ENCODE measurements around the gene CADM2.
"Not testable (repeated sequence)": the region's sequence is repeated elsewhere in the genome, so short reads cannot be mapped to it uniquely, and the experiment has no call there.

The CADM2 gene

GRCh38 chr3:85495602-85496001 is 536.8 kb downstream of the CADM2 start:
- no peak for DNase-seq

- no peak for DNase-seq
Measured at GRCh38 chr3:85498177-85498576, 539.4 kb downstream of the CADM2 start.

GRCh38 chr3:85502148-85502875 is 543.5 kb downstream of the CADM2 start:
- no peak for DNase-seq

DNA sequence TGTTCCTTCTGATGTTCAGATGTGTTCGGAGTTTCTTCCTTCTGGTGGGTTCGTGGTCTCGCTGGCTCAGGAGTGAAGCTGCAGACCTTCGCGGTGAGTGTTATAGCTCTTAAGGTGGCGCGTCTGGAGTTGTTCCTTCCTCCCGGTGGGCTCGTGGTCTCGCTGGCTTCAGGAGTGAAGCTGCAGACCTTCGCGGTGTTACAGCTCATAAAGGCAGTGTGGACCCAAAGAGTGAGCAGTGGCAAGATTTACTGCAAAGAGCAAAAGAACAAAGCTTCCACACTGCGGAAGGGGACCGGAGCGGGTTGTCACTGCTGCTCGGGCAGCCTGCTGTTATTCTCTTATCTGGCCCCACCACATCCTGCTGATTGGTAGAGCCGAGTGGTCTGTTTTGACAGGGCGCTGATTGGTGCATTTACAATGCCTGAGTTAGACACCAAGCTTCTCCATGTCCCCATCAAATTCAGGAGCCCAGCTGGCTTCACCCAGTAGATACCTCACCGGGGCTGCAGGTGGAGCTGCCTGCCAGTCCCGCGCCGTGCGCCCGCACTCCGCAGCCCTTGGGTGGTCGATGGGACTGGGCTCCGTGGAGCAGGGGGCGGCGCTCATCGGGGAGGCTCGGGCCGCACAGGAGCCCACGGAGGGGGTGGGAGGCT is 545.5 kb downstream of the CADM2 start:
- DNase-seq, result not testable (repeated sequence)

- DNase-seq, result not testable (repeated sequence)
Measured at GRCh38 chr3:85504785-85505511, 546.2 kb downstream of the CADM2 start.

- DNase-seq, result not testable (repeated sequence)
Measured at GRCh38 chr3:85507052-85507451, 548.3 kb downstream of the CADM2 start.

DNA sequence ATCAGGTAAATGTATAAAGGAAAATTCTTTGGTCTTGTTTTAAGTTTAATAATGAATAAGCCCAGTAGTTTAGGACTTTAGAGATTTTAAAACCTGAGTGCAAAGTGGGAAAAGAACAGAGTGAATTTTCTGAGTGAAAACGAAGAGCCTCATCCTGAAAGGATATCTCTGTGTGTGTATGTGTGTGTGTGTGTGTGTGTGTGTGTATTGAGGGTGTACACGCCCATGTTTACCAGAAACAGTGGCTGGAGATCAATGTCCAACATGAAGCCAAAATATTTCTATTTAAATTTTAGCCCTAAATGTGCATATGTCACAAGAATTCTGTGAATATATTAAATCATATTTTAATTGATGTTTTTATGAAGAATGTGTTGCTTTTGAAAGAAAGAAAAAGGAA is 549.9 kb downstream of the CADM2 start:
- no peak for DNase-seq

DNA sequence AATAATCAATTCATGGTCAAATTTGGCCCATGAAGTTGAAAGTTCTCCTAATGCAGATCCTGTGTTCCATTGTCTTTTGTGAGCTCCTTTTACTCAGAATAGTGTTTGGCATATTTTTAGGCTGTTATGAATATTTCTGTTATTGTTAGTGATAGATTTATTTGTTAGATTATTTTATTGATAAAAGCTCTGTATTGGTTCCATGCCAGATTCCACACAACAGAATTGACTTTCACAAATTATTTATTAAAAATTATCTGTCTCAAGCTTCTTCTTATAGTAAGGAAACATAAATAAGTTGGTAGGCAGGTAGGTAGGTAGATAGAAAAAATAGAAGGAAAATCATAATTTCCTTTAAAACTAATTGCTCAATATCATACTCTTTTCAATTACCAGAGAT is 557.4 kb downstream of the CADM2 start:
- no peak for DNase-seq

GRCh38 chr3:85524104-85524503 is 565.3 kb downstream of the CADM2 start:
- no peak for DNase-seq

- DNase-seq, result no peak
Measured at GRCh38 chr3:85525264-85525663, 566.5 kb downstream of the CADM2 start.

DNA sequence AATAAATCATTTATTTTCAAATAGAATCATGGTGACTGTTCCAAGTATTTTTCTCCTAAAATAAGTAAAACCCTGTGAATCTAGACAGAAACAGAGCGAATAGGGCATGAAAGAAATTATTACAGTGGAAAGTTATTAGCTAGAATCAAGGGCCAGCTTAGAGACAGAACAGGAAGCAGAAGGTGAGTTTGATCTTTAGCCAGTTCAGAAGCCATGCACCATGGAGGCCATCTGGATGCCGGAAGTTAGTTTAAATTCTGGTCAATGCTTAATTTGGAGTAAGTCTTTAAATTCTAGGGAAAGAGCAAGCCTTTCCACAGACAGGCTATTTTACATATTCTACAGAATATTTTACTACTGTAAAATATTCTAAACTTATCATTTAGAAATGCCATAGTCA is 574.8 kb downstream of the CADM2 start:
- no peak for DNase-seq

DNA sequence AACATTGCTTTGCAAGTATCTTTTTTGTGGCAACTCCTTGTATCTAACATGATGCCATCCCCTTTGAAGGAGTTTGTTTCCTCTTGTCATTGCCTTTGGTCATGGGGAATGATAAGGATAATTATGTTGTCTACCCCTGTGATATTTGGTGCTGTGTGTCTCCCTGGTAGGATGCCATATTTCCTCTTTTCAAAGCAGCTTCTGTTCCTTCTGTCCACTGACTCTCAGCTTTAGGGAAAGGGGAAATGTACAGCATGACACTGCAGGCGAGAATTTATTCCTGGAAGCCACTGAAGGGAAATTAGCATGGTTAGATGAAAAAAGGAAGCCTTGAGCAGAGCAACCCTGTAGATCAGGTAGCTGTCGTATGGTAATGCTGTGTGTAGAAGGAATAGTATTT is 576.7 kb downstream of the CADM2 start:
- no peak for DNase-seq

- DNase-seq, result no peak
Measured at GRCh38 chr3:85539232-85539631, 580.4 kb downstream of the CADM2 start.

DNA sequence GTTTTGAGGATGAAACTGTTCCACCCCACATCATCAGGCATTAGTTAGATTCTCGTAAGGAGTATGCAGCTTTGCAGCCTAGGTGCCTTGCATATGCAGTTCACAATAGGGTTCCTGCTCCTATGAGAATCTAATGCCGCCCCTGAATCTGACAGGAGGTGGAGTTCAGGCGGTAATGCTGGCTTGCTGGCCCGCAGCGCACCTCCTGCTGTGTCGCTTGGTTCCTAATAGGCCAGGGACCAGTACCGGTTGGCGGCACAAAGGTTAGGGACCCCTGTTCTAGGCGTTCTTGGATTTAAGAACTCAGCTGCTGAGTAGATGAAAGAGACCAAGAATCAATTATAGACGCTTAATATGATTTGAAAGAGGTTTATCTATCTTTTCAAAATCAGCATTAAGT is 595.4 kb downstream of the CADM2 start:
- DNase-seq, result no peak

DNA sequence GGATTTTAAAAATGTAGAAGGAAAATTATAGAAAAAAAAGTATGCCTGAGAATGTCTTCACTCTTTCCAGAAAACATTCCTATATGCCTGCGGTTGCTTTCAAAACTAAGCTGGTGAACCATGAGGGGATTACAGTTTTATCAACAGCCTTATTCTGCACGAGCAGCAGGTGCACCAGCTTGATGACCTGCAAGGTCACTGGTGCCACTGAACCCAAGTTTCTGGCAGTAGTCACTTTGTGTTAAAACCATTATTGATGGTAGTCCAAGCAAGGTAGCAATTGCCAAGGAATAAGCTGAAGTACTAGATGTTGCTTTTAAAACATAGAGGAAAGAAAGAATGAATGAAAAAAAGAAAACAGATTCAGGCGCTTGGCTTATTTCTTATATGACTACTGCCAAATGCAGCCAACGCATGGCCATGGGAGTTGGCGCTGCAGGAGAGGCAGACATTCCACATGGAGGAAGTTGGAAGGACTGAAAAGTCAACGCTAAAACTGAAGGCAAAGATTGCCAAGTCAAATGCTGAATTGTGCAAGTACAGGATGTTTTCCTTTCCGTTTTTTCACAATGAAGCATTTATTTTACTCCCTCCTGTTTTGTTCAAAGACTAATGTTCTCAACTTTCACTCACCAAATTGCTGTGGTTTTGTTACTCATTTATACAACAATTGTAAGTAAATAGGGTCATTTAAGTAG is 601.4 kb downstream of the CADM2 start:
- DNase-seq, result peak; percentile 19

- DNase-seq, result peak; percentile 40
Measured at GRCh38 chr3:85567071-85567676, 608.4 kb downstream of the CADM2 start.

DNA sequence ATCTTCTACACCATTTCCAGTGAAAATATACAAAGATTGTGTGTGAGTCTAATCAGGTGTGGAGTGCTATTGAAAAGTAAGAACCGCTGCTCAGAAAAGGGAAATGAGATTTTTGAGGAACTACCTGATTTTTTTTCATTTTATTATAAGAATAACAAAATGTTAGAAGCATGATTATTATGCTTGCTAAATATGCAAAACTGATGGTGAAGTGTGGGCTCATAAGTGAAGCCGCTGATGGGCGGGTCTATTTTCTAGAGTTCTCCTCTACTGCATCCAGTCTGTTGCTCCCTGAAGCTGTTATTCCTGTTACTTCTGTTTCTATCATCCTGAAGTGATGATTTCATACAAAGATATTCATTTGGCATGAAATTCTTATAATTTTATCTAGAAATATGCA is 612.0 kb downstream of the CADM2 start:
- DNase-seq, result no peak

DNA sequence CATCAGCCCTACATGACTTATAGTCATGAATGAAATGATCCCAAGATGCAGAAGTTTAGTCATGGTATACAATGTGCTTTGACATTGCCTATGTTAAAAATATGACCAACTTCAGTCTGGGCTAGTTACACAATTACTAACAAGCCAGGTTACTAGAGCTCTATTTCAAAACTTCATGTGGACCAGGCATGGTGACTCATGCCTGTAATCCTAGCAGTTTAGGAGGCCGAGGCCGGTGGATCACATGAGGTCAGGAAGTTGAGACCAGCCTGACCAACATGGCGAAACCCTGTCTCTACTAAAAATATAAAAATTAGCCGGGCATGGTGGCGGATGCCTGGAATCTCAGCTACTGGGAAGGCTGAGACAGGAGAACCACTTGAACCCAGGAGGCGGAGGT is 613.0 kb downstream of the CADM2 start:
- no peak for DNase-seq

- DNase-seq, result no peak
Measured at GRCh38 chr3:85572426-85572825, 613.6 kb downstream of the CADM2 start.

DNA sequence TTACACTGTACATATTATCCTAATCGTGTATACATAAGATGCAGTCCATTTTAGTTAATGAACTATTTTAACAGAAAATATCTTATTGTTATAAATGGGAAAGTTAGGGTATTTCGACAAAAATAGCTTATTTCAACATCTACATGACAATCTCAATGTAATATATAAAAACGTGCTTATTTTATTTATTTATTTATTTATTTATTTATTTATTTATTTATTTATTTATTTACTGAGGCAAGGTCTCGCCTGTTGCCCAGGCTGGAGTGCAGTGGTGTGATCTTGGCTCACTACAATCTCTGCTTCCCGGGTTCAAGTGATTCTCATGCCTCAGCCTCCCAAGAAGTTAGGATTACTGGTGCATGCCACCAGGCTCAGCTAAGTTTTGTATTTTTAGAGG is 614.2 kb downstream of the CADM2 start:
- DNase-seq, result no peak

GRCh38 chr3:85574006-85574705 is 615.4 kb downstream of the CADM2 start:
- DNase-seq, result no peak

GRCh38 chr3:85576091-85576690 is 617.4 kb downstream of the CADM2 start:
- DNase-seq, result peak; percentile 12

Measured in COR-L47 (cell line).